Activated T-cell treated with anti-CD3 and anti-CD28 coated beads for 4 hours (primary cell): ENCODE results near the gene PKDREJ.

ENCODE experiments used
- DNase-seq: peaks from one replicate; pipeline ENCODE4 v3.0.0-alpha.2; 2020

The PKDREJ gene

GRCh38 chr22:46234969-46235368, 28.2 kb downstream of the PKDREJ start:
- DNase-seq = no peak

- DNase-seq = no peak
These were observed 29.9 kb downstream of the PKDREJ start for GRCh38 chr22:46233231-46233630.

GRCh38 chr22:46230262-46230901, 32.8 kb downstream of the PKDREJ start:
- no peak for DNase-seq

- DNase-seq = no peak
These were observed 33.4 kb downstream of the PKDREJ start for GRCh38 chr22:46229701-46230100.

GRCh38 chr22:46226577-46226976, 36.6 kb downstream of the PKDREJ start:
- no peak for DNase-seq

GRCh38 chr22:46225631-46226030, 37.5 kb downstream of the PKDREJ start:
- DNase-seq = no peak

GRCh38 chr22:46224898-46225290, 38.2 kb downstream of the PKDREJ start:
- DNase-seq = no peak

GRCh38 chr22:46224044-46224897, 38.9 kb downstream of the PKDREJ start:
- no peak for DNase-seq

GRCh38 chr22:46220921-46221320, 42.2 kb downstream of the PKDREJ start:
- DNase-seq = no peak

- DNase-seq = no peak
These were observed 43.5 kb downstream of the PKDREJ start for GRCh38 chr22:46219636-46220035.

GRCh38 chr22:46214616-46215015, 48.5 kb downstream of the PKDREJ start:
- no peak for DNase-seq

GRCh38 chr22:46214149-46214548, 49.0 kb downstream of the PKDREJ start:
- no peak for DNase-seq

- no peak for DNase-seq
These were observed 50.1 kb downstream of the PKDREJ start for GRCh38 chr22:46213052-46213451.

GRCh38 chr22:46212195-46212594, 50.9 kb downstream of the PKDREJ start:
- no peak for DNase-seq

GRCh38 chr22:46209262-46209661, 53.9 kb downstream of the PKDREJ start:
- no peak for DNase-seq
